Activated CD4-positive, alpha-beta T cell treated with anti-CD3 and anti-CD28 coated beads, Interleukin-10, Interleukin-2, amounts not matched to agents 100 ng/mL and 50 ng/mL, durations not matched to agents 16 hours and 8 hours (primary cell): ENCODE results near the gene ZBTB40.

Experiments
- DNase-seq: peaks from one replicate; pipeline ENCODE4 v3.0.0-alpha.2; 2020

ZBTB40 gene

GRCh38 chr1:22428672-22429071, 23.0 kb upstream of the ZBTB40 start:
- peak; percentile 70 for DNase-seq

GRCh38 chr1:22431965-22432364, 19.7 kb upstream of the ZBTB40 start:
- DNase-seq = no peak

DNA sequence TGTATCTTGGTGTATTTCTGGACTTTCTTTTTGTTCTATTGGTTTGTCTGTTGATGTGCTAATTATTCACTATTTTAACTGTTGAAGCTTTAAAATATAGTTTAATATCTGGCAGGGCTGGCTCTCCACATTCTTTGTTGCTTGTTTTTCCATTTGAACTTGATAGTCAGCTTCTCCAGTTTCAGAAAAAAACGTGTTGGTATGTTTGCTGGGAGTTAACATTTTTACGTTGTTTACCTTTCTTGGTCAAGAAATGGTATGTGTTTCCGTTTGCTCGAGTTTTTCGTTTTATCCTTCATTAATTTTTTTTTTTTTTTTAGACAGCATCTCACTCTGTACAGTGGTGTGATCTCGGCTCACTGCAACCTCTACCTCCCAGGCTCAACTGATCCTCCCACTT, 16.9 kb upstream of the ZBTB40 start:
- DNase-seq = no peak

DNA sequence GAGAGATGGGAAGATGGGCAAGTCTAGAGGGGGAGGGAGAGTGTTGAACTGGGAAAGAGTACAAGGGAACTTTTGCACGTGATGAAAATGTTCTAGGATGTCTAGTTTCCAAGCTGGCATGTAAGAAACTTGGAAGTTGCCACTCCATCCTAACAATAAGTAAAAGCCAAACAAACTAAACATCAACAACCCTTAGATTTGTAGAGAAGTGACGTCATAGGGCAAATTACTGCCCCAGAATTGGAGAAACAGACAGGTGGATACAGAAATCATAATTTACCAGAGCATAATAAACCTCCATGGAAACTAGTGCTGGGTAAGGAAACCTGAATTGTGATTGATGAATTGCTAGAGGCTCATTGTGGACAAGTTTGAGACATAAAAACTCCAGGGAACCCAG, 14.7 kb upstream of the ZBTB40 start:
- DNase-seq = no peak

DNA sequence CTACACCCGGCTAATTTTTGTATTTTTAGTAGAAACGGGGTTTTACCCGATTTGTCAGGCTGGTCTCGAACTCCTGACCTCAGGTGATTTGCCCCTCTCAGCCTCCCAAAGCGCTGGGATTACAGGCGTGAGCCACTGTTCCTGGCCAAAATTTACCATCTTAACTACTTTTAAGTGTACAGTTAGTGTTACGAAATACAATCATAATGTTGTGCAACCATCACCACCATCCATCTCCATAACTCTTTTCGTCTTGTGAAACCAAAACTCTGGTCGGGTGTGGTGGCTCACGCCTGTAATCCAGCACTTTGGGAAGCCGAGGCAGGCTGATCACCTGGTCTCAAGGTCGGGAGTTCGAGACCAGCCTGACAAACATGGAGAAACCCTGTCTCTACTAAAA, 14.1 kb upstream of the ZBTB40 start:
- DNase-seq = no peak

DNA sequence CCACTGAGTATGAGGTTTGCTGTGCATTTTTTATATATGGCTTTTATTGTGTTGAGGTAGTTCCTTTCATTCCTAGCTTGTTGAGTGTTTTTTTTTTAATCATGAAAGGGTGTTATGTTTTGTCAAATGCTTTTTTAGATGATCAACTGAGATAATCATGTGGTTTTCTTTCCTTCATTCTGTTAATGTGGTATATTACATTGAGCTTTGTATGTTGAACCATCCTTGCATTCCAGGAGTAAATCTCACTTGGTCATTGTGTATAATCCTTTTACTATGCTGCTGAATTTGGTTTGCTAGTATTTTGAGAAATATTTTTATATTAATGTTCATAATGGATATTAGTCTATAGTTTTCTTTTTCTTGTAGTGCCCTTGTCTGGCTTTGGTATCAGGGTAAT, 11.1 kb upstream of the ZBTB40 start:
- no peak for DNase-seq

- no peak for DNase-seq
Observed at GRCh38 chr1:22442212-22442894, 9.3 kb upstream of the ZBTB40 start.

DNA sequence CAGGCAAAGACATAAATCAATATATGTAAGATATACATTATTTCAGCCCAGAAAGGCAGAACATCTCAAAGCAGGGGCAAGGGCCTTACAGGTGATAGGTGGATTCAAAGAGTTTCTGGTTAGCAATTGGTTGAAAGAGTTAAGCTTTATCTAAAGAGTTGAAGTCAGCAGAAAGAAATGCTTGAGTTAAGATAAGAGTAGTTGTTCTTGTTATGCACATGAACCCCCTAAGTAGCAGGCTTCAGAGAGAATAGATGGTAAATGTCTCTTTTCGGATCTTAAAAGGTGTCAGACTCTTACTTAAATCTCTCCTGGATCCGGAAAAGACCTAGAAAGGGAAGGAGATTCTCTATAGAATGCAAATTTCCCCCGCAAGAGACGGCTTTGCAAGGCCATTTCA, 8.3 kb upstream of the ZBTB40 start:
- no peak for DNase-seq

- no peak for DNase-seq
Observed at GRCh38 chr1:22444856-22445255, 6.8 kb upstream of the ZBTB40 start.

GRCh38 chr1:22447621-22448111, 4.0 kb upstream of the ZBTB40 start:
- no peak for DNase-seq

DNA sequence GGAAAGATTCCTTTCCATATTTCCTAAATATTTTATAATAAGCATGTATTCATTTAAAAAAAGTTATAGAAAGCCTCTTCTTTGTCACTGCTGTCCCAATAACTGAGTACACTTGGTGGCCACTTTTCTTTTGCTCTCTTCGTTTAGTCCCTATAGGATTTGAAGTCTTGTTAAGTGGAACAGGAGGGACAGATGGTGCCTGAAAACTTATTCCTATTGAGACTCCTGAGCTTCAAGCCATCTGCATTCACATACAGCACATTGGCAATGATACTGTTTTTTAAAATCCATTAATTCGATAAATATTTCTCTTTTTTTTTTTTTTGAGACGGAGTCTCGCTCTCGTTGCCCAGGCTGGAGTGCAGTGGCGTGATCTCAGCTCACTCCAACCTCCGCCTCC, 2.0 kb upstream of the ZBTB40 start:
- no peak for DNase-seq

DNA sequence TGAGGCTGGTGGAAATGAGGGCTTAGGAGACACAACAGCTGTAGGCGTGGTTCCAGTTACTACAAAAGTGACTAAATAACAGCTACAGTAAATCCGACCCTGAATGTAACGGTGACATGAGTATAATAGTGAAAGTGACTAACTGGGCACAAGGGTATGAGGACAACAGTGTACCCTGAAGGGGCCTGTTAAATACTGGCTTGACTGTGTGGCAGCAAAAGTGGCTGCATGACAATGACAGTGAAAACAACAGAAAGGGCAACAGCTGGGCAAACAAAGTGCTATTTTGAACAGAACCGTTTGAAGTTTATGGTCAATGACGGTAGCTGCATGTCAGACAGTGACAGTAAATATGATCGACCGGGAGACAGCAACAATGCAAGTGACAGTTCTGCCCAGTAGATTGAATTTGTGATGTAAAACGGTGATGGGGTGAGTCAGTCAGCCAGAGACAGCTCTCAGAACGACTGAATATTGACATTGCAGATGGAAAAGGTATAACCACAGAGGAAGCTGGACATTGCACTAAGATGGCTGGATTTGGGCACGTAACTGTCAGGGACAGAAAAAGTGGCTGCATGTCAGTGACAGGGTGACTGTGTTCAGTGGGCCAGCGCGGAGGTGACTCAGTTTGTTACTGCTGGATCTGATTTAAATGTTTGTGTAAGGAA, 1.2 kb upstream of the ZBTB40 start:
- peak; percentile 28 for DNase-seq

- DNase-seq = peak; percentile 29
Observed at GRCh38 chr1:22452481-22452957, 868 bp downstream of the ZBTB40 start.

GRCh38 chr1:22453181-22453580, 1.5 kb downstream of the ZBTB40 start:
- DNase-seq = no peak

- DNase-seq = no peak
Observed at GRCh38 chr1:22454476-22455056, 2.9 kb downstream of the ZBTB40 start.

GRCh38 chr1:22457345-22457744, 5.7 kb downstream of the ZBTB40 start:
- no peak for DNase-seq

DNA sequence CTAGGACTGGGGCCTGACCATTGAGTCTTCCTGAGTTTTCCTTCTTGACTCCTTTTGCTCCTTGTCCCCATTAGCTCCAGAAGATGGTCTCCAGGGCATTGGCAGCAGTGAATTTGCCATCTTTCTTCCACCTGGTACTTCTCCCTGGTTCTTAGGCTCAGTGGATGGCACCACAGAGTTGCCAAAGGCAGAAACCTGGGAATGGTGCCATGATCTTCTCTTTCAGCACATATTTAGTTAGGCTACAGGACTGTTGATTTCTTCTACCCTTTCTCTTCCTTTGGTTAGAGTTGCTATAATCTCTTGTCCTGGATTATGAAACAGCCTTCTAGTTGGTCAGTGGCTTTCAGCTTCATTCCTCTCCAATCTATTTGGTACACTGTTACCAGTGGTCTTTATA, 6.2 kb downstream of the ZBTB40 start:
- no peak for DNase-seq

DNA sequence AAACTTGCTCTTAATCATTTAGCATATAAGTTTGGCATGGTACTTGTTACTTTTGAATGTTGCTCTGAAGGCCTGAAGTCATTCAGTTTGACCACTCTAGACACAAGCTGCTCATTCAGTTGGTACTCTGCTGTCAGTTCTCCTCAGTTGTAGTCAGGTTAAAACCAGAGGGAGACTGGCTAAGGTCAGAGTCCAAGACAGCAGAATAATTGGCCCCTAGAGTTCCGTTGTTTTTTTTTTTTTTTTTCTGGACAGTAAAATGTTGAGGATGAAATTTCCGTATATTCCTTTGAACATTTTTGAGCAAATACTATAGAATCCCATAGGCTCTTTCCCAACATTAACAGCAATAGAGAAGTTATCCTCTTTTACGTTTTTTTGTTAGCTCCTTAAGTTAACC, 9.4 kb downstream of the ZBTB40 start:
- no peak for DNase-seq

DNA sequence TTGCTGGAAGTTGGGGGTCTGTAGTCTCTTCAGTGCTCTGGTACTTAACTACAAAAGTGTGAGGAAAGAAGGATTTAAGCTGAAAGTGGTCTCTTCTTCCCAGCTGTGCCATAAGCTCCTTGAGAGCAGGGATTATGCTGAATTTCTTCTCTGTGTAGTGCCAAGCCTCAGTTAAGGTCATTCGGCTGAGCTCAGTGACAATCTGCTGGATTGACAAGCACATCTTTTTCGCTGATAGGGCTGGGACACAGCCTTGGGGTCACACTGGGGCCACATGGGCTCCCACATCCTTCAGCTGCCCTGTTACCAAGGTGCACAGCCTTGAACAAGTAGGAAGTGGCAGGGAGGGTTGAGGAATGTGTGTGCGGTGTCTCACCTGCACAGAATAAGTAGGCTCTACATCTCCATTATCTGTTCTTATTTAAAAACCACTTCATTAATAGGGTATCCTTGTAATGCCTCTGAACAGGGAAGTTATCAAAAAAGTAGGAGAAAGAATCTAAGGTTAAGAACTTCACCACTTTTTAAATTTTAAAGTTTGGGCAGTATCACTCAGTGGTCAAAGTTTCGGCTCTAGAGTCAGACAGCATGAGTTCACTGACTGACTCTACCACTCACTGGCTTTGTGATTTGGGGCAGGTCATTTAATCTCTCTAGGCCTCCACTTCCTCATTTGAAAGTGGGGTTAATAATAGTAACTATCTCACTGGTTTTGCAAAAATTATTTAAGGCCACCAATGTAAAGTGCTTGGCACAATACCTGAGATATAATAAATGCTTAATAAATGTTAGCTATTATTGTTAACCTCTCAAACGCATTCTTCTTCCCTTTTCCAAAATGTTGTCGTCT, 10.3 kb downstream of the ZBTB40 start:
- DNase-seq = no peak

DNA sequence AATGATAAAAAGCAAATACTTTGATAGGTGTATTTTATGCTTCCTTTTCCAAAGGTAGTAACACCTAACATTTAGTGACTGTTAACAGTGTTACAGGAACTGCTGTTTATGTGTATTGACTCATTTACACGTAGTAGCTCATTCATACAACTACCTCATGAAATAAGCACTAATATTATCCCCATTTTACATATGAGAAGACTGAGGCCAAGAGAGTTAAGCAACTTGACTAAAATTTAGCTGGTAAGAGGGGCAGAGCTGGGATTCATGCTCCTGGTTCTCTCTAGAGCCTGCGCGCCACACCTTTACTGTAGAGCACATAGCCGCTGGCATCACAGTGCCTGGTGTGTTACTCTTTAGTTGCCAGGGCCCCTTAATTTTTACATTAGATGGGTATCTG, 11.3 kb downstream of the ZBTB40 start:
- DNase-seq = no peak

DNA sequence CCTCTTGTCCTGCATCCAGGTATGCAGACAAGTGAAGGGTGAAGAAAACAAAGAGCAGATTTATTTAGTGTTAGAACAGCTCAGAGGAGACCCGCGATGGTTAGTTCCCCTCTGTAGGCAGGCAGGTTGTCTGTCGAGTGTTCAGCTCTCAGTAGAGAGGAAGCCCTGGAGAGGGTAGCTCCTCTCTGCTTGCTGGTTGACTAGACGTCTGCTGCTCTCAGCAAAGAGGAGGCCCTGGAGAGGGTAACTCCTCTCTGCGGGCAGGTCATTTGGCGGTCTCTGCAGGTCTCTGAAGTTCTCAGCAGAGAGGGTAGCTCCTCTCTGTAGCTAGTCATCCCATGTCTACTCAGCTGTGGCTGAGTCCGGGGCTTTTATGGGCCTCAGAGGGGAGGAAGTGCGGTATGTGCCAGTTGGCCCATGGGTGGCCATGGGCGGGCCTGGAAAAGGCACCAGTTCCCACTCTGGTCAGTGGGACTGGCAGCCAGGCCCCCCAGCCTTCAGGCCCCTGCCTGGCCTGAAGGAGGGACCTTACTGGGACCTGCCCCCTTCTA, 13.4 kb downstream of the ZBTB40 start:
- DNase-seq = no peak

DNA sequence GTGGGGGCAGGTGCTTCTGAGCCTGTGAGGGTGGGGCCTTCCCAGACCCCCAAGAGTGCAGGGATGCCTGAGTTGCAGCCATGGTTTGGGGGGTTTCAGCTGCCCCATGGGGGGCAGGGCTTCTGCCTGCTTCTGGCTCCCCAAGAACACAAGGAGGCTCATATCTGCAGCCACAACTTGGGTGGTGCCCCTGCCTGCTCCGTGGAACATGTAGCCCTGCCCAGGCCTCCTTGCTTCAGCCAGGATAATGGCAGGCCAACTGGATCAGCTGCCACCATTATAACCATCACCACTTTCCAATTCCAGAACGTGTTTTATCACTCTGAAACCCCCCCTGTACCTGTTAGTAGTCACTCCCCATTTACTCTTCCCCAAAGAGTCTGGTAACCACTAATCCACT, 14.0 kb downstream of the ZBTB40 start:
- DNase-seq = no peak

DNA sequence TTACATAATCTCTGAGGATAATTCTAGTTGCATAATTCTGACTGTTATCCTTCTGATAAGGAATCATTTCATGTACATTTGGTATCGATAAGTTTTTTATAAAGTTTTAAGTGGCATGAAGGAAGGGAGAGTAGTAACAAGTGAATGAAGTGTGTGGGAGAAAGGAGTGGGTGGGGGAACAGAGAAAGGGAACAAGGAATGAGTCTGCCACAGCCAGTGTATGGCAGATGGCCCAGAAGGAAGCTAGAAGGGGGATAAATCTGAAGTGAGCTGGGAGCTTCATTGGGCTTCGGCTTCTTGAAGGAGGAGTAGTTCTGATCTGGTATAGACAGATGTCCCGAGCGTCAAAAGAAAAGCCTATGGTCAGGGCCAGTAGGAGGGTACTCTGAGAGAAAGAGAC, 18.6 kb downstream of the ZBTB40 start:
- DNase-seq = no peak
